Astrocyte (in vitro differentiated cells and primary cell): ENCODE data around the gene DYRK3. TPM values are rescaled to one million over a fixed set of nuclear protein-coding genes. Genes with fewer than 3 reads are reported as not detected.
A peak's percentile ranks its signal among the peaks of the same experiment; 100 is the strongest.

Experiments
- DNase-seq: peaks from one replicate; pipeline ENCODE4 v3.0.0-alpha.2; 2010; ENCODE audit warnings: low read depth
- FAIRE-seq: peaks from 2 replicates; lab custom pipeline; 2011; peaks lifted over from hg19 to GRCh38; lab: Jason Lieb, UNC
- H2AFZ ChIP-seq: 2 replicates; pipeline ENCODE4 v1.6.0; 2012; ENCODE audit warnings: low read depth, low read length, inconsistent platforms
- H3K27ac ChIP-seq: 2 replicates; pipeline ENCODE4 v1.5.1; 2011; ENCODE audit warnings: low read depth, low read length, inconsistent platforms
- H3K27me3 ChIP-seq: 2 replicates; pipeline ENCODE4 v1.6.0; 2011; ENCODE audit warnings: low read length, inconsistent platforms; ENCODE audit not compliant: insufficient read depth
- H3K36me3 ChIP-seq: 2 replicates; pipeline ENCODE4 v1.5.1; 2011; ENCODE audit warnings: low read length, inconsistent platforms; ENCODE audit not compliant: insufficient read depth
- H3K4me1 ChIP-seq: 2 replicates; pipeline ENCODE4 v1.5.1; 2011; ENCODE audit warnings: low read length, inconsistent platforms; ENCODE audit not compliant: insufficient read depth
- H3K4me2 ChIP-seq: 2 replicates; pipeline ENCODE4 v1.6.0; 2012; ENCODE audit warnings: low read length, inconsistent platforms
- H3K4me3 ChIP-seq: 2 replicates; pipeline ENCODE4 v1.5.1; 2011; ENCODE audit warnings: low read depth, mild to moderate bottlenecking, low read length, inconsistent platforms; ENCODE audit not compliant: insufficient read depth
- H3K79me2 ChIP-seq: 2 replicates; pipeline ENCODE4 v1.6.0; 2012; ENCODE audit warnings: mild to moderate bottlenecking, low read length, inconsistent platforms; ENCODE audit not compliant: insufficient read depth
- H3K9ac ChIP-seq: 2 replicates; pipeline ENCODE4 v1.6.0; 2012; ENCODE audit warnings: mild to moderate bottlenecking, low read length, inconsistent platforms
- H3K9me3 ChIP-seq: 2 replicates; pipeline ENCODE4 v1.5.1; 2012; ENCODE audit warnings: low read depth, mild to moderate bottlenecking, low read length, inconsistent platforms; ENCODE audit not compliant: insufficient read depth
- H4K20me1 ChIP-seq: 2 replicates; pipeline ENCODE4 v1.6.0; 2012; ENCODE audit warnings: low read length, inconsistent platforms; ENCODE audit not compliant: insufficient read depth
- H3K27ac Mint-ChIP-seq: one replicate; pipeline ENCODE4 v1.8.0; 2021; ENCODE audit warnings: mild to moderate bottlenecking, mixed read lengths; ENCODE audit not compliant: unreplicated experiment
- H3K27me3 Mint-ChIP-seq: one replicate; pipeline ENCODE4 v1.8.0; 2021; ENCODE audit warnings: low read depth, mixed read lengths; ENCODE audit not compliant: unreplicated experiment
- H3K36me3 Mint-ChIP-seq: one replicate; pipeline ENCODE4 v1.8.0; 2021; ENCODE audit warnings: low read depth, mixed read lengths; ENCODE audit not compliant: unreplicated experiment
- H3K4me1 Mint-ChIP-seq: one replicate; pipeline ENCODE4 v1.8.0; 2021; ENCODE audit warnings: low read depth, mixed read lengths; ENCODE audit not compliant: unreplicated experiment
- H3K4me3 Mint-ChIP-seq: one replicate; pipeline ENCODE4 v1.8.0; 2021; ENCODE audit warnings: mild to moderate bottlenecking, moderate library complexity, mixed read lengths; ENCODE audit not compliant: unreplicated experiment
- H3K9me3 Mint-ChIP-seq: one replicate; pipeline ENCODE4 v1.8.0; 2021; ENCODE audit warnings: mild to moderate bottlenecking, mixed read lengths; ENCODE audit not compliant: unreplicated experiment
- EZH2 ChIP-seq: IDR thresholded peaks from 2 replicates; pipeline ENCODE4 v1.6.1; 2012; ENCODE audit warnings: mild to moderate bottlenecking, low read length, inconsistent platforms; ENCODE audit not compliant: insufficient read depth
- total RNA-seq: library from RNA; stranded (reverse); gene quantifications from 2 replicates; pipeline ENCODE4 v1.2.1, GENCODE V29; 2021
- TF ChIP-seq, protein P1 (sequence below): IDR thresholded peaks from 2 replicates; pipeline ENCODE4 v1.5.1; 2011; ENCODE audit warnings: low read depth, mild to moderate bottlenecking, inconsistent platforms, low read length, moderate library complexity; ENCODE audit not compliant: insufficient read depth

The DYRK3 gene
- total RNA-seq, 1 donor from 2014 or later, result 8.2 TPM

DNA sequence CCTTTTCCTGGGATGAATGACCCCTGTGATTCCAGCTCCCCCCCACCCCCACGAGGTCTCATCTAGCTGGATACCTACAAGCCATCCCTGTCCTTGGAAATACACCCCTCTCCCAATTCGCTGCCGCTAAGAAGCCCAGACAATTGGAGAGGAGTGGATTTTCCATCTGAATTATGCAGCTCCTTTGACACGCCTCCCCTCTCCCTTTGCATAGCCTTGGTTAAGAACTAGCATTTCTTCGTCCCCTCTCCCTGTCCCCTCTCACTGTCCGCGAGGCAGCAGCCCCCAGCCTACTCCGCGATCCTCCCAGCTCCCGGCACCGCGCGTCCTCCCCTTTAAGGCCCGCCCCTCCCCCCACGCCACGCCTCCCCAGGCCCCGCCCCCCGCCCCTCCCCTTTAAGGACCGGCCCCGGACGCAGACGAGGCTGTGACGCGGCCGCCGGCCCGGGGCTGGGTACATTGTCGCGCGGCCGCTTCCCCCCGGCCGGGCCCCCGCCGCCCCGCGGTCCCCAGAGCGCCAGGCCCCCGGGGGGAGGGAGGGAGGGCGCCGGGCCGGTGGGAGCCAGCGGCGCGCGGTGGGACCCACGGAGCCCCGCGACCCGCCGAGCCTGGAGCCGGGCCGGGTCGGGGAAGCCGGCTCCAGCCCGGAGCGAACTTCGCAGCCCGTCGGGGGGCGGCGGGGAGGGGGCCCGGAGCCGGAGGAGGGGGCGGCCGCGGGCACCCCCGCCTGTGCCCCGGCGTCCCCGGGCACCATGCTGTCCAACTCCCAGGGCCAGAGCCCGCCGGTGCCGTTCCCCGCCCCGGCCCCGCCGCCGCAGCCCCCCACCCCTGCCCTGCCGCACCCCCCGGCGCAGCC lies 49.4 kb downstream of the DYRK3 start, which contains the start of gene MAPKAPK2:
Gene MAPKAPK2, plus strand, starts transcription at position 428 of the 856 bp plus-strand sequence. Its CDS starts 325 bp downstream, at position 753.
- Histone ChIP-seq H3K79me2 (peaks cover 44% of the 10 kb centered on the region), H3K4me3 (peak within 1 kb of the TSS; percentile 90), H3K9me3 (no peaks in the 10 kb centered on the region), H2AFZ (peak within 1 kb of the TSS; percentile 91), H3K9ac (peak within 1 kb of the TSS; percentile 97), H4K20me1 (peaks cover 37% of the 10 kb centered on the region), H3K36me3 (no peaks in the 10 kb centered on the region), H3K4me2 (peak within 1 kb of the TSS; percentile 90), H3K27ac (peak within 1 kb of the TSS; percentile 93), H3K27me3 (peaks cover 10% of the 10 kb centered on the region), H3K4me1 (peaks cover 24% of the 10 kb centered on the region)
- FAIRE-seq (no peak), DNase-seq (no peak)
- Mint-ChIP-seq H3K4me1 (peaks cover 27% of the 10 kb centered on the region), H3K27ac (peak within 1 kb of the TSS; percentile 92), H3K27me3 (peaks cover 21% of the 10 kb centered on the region), H3K4me3 (peak within 1 kb of the TSS; percentile 94), H3K36me3 (no peaks in the 10 kb centered on the region), H3K9me3 (no peaks in the 10 kb centered on the region)
- TF ChIP-seq, protein P1, sequence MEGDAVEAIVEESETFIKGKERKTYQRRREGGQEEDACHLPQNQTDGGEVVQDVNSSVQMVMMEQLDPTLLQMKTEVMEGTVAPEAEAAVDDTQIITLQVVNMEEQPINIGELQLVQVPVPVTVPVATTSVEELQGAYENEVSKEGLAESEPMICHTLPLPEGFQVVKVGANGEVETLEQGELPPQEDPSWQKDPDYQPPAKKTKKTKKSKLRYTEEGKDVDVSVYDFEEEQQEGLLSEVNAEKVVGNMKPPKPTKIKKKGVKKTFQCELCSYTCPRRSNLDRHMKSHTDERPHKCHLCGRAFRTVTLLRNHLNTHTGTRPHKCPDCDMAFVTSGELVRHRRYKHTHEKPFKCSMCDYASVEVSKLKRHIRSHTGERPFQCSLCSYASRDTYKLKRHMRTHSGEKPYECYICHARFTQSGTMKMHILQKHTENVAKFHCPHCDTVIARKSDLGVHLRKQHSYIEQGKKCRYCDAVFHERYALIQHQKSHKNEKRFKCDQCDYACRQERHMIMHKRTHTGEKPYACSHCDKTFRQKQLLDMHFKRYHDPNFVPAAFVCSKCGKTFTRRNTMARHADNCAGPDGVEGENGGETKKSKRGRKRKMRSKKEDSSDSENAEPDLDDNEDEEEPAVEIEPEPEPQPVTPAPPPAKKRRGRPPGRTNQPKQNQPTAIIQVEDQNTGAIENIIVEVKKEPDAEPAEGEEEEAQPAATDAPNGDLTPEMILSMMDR, result no peak
- TF ChIP-seq EZH2, result no peak

DNA sequence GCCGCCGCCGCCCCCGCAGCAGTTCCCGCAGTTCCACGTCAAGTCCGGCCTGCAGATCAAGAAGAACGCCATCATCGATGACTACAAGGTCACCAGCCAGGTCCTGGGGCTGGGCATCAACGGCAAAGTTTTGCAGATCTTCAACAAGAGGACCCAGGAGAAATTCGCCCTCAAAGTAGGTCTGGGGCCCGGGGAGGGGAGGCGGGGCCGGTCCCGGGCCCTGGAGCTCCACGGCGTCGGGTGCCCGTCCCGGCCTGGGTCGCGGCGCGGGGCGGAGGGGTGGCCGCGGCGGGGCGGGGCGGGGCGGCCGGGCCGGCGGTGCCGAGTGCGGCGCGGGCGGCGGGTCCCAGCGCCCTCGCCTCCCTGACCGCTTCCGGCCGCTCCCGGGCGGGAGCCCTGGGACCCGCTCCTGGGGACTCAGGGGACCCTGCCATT lies 50.0 kb downstream of the DYRK3 start:
- Histone ChIP-seq H3K27ac (peak overlapping the region; percentile 93), H3K9me3 (no peaks in the 10 kb centered on the region), H3K36me3 (no peaks in the 10 kb centered on the region), H3K4me1 (peaks cover 24% of the 10 kb centered on the region), H3K79me2 (peaks cover 51% of the 10 kb centered on the region), H3K9ac (peak overlapping the region; percentile 97), H3K27me3 (peaks cover 10% of the 10 kb centered on the region), H2AFZ (peak overlapping the region; percentile 49), H4K20me1 (peaks cover 43% of the 10 kb centered on the region), H3K4me3 (peak overlapping the region; percentile 90), H3K4me2 (peak overlapping the region; percentile 89)
- no peak for DNase-seq
- no peaks in the 10 kb centered on the region for H3K9me3 Mint-ChIP-seq
- no peak for TF ChIP-seq EZH2
- TF ChIP-seq, protein P1, result no peak
- H3K4me3 Mint-ChIP-seq, result peak overlapping the region; percentile 94
- peak overlapping the region; percentile 92 for H3K27ac Mint-ChIP-seq
- no peak for FAIRE-seq
- H3K27me3 Mint-ChIP-seq, result peaks cover 18% of the 10 kb centered on the region
- H3K36me3 Mint-ChIP-seq, result peaks cover 2% of the 10 kb centered on the region
- H3K4me1 Mint-ChIP-seq, result peaks cover 33% of the 10 kb centered on the region
